T-helper 1 cell (primary cell): ENCODE measurements around the gene BTG4.

Experiments
- DNase-seq, 5 donors: peaks; one replicate each; pipeline ENCODE4 v3.0.0-alpha.2; 2012 to 2020
- total RNA-seq, 4 donors: gene quantifications; one replicate each; lab custom pipeline; 2026; lab: John Stamatoyannopoulos, UW

BTG4 gene
- total RNA-seq: 0 reads per million in 4 donors

- DNase-seq: no peak
Observed at GRCh38 chr11:111512296-111513239, at the start of gene BTG4. TSS of gene BTG4 (minus strand) at chr11:111512386. CDS start at chr11:111498776, 13,610 bp downstream.

DNA sequence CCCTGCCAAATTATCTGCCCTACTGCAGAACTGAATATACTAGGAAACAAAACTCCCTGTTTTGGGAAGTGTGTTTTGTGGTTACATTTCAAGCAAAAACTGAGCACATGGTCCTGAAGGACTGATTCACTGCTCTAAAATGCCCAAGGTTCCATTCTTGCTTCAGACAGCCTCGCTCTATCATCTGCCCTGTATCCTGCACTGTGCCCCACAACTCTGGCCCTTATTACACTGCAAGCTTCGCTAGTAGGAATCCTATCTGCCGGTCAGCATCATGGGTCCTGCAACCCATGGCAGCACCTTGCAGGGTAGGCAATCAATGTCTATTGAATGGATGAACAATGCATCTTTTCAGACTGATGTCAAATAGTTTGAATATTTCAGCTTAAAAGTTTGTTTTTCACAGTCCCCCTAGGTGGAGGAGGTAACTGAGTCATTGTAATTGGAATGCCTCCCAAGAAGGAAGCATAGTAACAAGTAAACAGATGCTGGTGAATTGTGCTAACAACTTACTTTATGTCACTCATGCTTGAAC is 49.7 kb upstream of the BTG4 start:
- DNase-seq: no peak

- DNase-seq: no peak
Observed at GRCh38 chr11:111561306-111561705, 49.1 kb upstream of the BTG4 start.

DNA sequence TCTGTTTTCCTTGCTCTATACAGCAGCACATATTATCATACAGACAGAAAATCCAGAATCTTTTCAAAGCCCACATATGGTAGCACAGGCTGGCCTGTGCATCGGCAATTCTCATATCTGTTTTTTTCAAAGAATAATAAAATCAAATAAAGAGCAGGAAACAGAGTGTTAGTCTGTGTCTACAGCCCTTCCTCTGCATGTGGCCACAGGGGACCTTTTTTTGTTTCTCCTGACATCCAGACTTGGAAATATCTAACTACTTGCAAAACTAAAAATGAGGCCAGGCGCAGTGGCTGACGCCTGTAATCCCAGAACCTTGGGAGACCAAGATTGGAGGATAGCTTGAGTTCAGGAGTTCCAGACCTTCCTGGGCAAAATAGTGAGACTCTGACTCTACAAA is 48.6 kb upstream of the BTG4 start:
- no peak for DNase-seq

GRCh38 chr11:111559800-111560464 is 47.7 kb upstream of the BTG4 start:
- no peak for DNase-seq

- DNase-seq: no peak
Observed at GRCh38 chr11:111557425-111558111, 45.4 kb upstream of the BTG4 start.

GRCh38 chr11:111555255-111555654 is 43.1 kb upstream of the BTG4 start:
- DNase-seq: no peak

GRCh38 chr11:111554532-111554931 is 42.3 kb upstream of the BTG4 start:
- DNase-seq: no peak

- DNase-seq: no peak
Observed at GRCh38 chr11:111550258-111550657, 38.1 kb upstream of the BTG4 start.

DNA sequence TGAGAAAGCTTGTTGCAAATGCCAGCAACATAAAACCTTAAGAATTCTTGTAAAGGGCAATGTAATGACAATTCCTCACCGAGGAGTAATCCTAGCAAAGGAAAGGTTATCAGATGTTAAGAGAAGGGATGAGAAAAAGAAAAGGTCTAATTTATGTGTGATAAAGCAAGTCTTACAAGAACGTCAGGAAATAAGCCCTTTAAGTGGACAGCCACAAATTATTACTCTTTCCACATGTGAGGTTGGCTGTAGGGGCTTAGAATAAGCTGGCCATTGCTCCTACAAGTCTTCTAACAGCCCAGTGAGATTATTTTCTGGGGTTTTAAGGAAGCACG is 37.6 kb upstream of the BTG4 start:
- DNase-seq: no peak

DNA sequence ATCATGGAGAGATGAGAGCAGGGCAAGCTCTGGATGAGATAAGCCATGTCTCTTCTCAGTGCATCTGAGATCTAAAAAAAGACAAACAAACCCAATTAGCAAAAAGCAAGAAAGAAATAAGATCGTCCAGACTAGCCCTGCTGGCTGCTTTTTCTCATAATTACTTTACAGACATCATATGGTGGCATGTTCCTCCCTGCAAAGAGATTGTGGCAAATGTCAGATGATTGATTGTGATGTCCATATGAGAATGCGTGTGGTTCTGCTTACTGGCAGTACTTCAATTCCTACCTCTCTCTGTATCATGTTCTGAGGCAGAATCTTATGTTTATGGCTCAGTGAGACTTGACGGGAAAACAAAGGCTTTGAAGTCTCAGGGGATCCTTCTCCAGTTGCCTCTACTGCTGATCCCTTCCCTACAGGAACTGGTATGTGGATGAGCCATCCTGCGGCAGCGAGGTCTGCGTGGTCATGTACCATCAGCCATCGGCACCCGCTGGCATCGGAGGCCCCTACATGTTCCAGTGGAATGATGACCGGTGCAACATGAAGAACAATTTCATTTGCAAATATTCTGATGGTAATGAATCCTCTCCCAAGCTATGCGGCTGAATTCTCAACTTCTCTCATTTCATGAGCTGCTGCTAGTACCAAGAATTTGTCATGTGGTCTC is 37.1 kb upstream of the BTG4 start:
- DNase-seq: no peak

GRCh38 chr11:111548525-111548924 is 36.3 kb upstream of the BTG4 start:
- DNase-seq: no peak

DNA sequence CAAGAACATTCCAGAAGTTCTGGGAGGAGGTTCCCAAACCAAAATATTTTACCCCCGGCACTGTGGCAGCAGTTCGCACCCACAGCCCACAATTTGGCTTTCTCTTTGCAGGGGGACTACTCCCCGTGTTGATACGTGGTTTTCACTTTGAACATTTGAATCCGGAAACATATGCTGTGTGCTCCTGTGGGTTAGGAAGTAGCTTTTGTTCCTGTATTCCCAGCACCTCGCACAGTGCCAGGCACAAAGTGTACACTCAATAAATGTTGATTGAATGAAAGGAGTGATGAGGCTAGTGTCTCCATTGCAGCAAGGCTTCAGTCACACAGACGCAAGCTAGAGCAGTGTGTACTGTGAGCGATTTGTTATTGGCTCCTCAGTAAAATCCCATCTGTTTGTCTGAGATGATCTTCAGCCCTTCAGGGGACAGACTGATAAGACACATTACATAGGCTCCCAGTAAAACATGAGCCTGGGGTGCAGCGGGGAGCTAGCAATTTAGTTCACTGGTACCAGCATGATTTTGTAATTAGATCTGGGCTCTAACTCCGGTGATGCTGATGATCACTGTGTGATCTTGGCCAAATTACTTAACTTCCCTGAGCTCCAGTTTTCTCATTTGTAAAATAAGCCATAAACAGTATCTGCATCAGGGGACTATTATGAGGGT is 30.6 kb upstream of the BTG4 start:
- DNase-seq: no peak

DNA sequence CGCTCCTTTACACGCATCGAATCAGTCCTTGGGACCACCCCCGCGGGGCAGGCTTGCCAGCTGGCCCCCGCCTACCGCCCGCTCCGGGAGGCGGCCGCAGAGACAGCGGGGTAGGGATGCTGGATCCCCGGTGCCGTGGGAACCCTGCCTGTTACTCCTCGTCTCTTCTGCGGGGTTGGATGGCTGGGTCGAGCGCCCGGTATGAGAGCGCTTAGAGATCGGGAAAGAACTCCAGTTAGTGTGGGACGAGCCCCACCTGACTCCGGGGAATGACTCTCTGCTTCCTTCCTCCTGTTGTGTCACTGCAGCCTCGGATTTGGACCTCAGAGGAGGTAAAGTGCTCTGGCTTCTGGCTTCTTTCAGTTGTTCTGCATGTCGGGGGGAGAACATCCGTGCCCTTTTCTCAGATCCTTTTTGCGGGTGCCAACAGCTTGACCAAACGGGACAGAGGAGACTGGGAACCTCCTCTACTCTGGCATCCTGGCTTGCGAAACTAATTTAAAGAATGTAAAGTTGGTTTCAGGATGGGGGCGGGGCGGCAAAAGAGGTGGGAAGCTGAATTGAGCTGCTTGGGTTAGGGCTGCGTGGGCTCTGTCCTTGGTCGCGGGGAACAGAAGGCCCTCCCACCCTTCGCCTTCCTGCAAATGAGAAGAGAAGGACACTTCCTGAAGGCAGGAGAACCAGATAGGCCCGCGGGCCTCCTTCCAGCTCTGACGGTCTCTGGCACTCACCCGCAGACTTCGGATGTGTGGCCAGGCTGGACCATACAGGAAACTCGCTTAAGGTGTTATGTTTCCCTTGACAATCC is 29.3 kb upstream of the BTG4 start:
- no peak for DNase-seq

GRCh38 chr11:111540937-111541253 is 28.7 kb upstream of the BTG4 start:
- DNase-seq: no peak

DNA sequence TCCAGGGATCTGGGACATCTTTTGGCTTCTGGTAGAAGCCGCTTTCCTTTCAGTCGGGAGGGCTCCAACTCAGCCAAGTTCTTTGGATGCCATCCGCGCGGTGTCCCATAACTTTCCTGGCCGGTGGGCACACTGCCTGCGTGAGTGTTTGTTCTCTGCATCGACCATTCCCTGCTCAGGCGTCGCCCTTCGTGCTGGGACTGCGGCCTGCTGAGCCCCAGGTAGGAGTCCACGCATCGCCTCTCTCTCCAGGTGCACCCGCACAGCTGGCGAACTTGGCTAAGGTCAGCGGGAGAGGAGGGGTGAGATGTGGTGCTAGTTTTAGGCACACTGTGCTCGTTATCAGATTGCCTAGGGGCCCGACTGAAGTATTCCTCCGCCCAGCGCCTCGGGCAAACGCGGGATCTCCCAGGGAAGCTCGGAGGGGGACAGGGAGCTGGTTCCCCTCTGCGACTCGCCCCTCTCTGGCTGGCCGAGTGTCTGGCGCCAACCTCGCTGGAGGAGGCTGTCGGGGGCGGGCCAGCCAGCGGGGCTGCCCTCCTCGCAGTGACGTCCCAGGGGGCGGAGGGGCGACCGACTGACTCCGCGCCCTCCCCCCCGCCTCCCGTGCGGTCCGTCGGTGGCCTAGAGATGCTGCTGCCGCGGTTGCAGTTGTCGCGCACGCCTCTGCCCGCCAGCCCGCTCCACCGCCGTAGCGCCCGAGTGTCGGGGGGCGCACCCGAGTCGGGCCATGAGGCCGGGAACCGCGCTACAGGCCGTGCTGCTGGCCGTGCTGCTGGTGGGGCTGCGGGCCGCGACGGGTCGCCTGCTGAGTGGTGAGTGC is 28.1 kb upstream of the BTG4 start, which contains the start of gene LAYN:
LAYN (plus strand) TSS at position 607 of the 823 bp plus-strand sequence; CDS start at position 731, 124 bp downstream.
- DNase-seq: peak in 2 of 5 donors; percentile 7 to 15

GRCh38 chr11:111539426-111540113 is 27.4 kb upstream of the BTG4 start:
- no peak for DNase-seq

DNA sequence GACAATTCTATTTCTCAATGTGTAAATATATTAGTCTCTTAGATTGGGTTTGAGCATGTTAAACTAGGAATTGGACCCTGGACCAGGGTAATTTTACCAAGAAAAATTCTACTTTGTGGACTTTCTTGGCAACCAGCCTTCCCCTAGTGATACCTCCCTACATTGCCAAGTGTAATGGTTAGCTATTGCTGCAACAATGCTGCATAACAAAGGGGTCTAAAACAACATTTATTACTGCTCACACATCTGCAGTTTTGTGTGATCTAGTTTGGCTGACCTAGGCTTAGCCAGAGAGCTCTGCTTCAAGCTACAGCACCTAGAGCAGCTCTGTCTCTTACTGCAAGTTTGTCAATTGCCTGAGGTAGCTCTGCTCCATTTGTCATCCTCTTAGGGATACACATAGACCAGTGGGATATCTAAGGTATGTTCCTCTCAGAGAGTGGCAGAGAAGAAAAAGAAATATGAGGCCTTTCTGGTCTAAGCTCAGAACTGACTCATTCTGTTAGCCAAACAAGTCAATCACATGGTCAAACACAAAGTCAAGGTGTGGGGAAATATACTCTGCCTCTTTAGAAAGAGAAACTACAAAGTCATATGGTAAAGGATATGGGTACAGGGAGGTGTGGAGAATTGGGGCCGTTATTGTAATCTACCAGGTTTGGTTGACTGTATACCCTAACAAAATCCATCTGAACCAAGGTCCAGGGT is 26.4 kb upstream of the BTG4 start:
- no peak for DNase-seq

- DNase-seq: no peak
Observed at GRCh38 chr11:111537336-111537860, 25.2 kb upstream of the BTG4 start.
